ENCODE measurements around the gene CD9.

- TF ChIP-seq CTCF (IDR thresholded peaks at IDR 0.05 in 4 of 5, conservative IDR thresholded peaks at IDR 0.05 in 1 of 5) (no peak), POLR2A (IDR thresholded peaks at IDR 0.05) (peak in 1 of 2 donors; percentile 20)
Measured at GRCh38 chr12:6182279-6182898, 17.8 kb upstream of the CD9 start.

Measured in gastrocnemius medialis (tissue), 4 donors.